Measurements from ENCODE around the gene FBXO46. TPM values are rescaled to one million over a fixed set of nuclear protein-coding genes. Genes with fewer than 3 reads are reported as not detected.
A peak's percentile ranks its signal among the peaks of the same experiment; 100 is the strongest.

The FBXO46 gene
- total and polyA plus RNA-seq, 2 of the 4 experiments (the other 2 are of a cell fraction): 3.0 to 6.8 TPM

DNA sequence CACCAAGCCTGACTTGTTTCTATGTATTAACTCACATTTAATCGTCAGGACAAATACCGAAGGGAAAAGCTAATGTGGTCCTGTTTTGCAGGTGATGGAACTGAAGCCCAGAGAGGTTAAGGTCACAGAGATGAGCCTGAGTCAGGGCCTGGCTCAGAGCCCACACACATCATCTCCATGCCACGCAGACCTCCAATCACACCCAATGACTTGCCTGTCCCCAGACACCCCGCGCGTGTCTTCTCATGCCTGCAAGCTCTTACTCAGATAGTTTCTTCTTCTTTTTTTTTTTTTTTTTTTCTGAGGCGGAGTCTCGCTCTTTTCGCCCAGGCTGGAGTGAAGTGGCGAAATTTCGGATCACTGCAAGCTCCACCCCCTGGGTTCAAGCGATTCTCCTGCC is 21.9 kb upstream of the FBXO46 start:
- TF ChIP-seq MAFK (IDR thresholded peaks at IDR 0.05; ENCODE audit: low read depth, low read length) (no peak), CHD1 (IDR thresholded peaks at IDR 0.05; ENCODE audit: low read depth, low read length) (no peak), CEBPB (IDR thresholded peaks at IDR 0.05; ENCODE audit: low read depth, low read length) (no peak), BHLHE40 (IDR thresholded peaks at IDR 0.05; ENCODE audit: low read depth, low read length) (no peak), RFX5 (IDR thresholded peaks at IDR 0.05; ENCODE audit: low read depth, low read length) (no peak), ELK1 (IDR thresholded peaks at IDR 0.05; ENCODE audit: borderline replicate concordance, low read depth, low read length) (no peak), MXI1 (IDR thresholded peaks at IDR 0.05; ENCODE audit: borderline replicate concordance, low read depth, low read length) (no peak), MAZ (IDR thresholded peaks at IDR 0.05; ENCODE audit: borderline replicate concordance, low read depth, low read length) (no peak)
- TF ChIP-seq, protein P1, sequence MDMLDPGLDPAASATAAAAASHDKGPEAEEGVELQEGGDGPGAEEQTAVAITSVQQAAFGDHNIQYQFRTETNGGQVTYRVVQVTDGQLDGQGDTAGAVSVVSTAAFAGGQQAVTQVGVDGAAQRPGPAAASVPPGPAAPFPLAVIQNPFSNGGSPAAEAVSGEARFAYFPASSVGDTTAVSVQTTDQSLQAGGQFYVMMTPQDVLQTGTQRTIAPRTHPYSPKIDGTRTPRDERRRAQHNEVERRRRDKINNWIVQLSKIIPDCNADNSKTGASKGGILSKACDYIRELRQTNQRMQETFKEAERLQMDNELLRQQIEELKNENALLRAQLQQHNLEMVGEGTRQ (IDR thresholded peaks at IDR 0.05; ENCODE audit: low read depth, low read length): no peak
- TF ChIP-seq, protein P2, sequence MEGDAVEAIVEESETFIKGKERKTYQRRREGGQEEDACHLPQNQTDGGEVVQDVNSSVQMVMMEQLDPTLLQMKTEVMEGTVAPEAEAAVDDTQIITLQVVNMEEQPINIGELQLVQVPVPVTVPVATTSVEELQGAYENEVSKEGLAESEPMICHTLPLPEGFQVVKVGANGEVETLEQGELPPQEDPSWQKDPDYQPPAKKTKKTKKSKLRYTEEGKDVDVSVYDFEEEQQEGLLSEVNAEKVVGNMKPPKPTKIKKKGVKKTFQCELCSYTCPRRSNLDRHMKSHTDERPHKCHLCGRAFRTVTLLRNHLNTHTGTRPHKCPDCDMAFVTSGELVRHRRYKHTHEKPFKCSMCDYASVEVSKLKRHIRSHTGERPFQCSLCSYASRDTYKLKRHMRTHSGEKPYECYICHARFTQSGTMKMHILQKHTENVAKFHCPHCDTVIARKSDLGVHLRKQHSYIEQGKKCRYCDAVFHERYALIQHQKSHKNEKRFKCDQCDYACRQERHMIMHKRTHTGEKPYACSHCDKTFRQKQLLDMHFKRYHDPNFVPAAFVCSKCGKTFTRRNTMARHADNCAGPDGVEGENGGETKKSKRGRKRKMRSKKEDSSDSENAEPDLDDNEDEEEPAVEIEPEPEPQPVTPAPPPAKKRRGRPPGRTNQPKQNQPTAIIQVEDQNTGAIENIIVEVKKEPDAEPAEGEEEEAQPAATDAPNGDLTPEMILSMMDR (conservative IDR thresholded peaks at IDR 0.05; ENCODE audit: low read depth, low read length): no peak
- Histone ChIP-seq H4K5ac (ENCODE audit: low read depth, low read length) (no peak overlapping the region), H3K4ac (ENCODE audit: low read depth, low read length) (no peak overlapping the region), H4K20me1 (ENCODE audit: insufficient read depth, low read length) (no peaks in the 10 kb centered on the region), H3K4me2 (ENCODE audit: low read depth, low read length) (no peak overlapping the region), H2BK15ac (ENCODE audit: low read depth, low read length) (no peak overlapping the region), H3K56ac (ENCODE audit: extremely low read depth, insufficient read depth, low read length) (no peak overlapping the region), H3K9ac (ENCODE audit: low read depth, low read length) (no peak overlapping the region), H2AK5ac (ENCODE audit: low read depth, low read length) (no peak overlapping the region), H3K9me1 (ENCODE audit: insufficient read depth, low read length) (no peaks in the 10 kb centered on the region), H3K27ac (ENCODE audit: insufficient read depth, low read length) (no peak overlapping the region), H3K4me1 (ENCODE audit: control insufficient read depth, insufficient read depth, low read length) (no peaks in the 10 kb centered on the region), H2BK120ac (ENCODE audit: low read depth, low read length) (no peak overlapping the region), H4K91ac (ENCODE audit: insufficient read depth, low read depth, low read length) (no peak overlapping the region), H3K36me3 (ENCODE audit: control insufficient read depth, insufficient read depth, low read length) (no peaks in the 10 kb centered on the region), H2AFZ (replicated peaks; ENCODE audit: low read length, poor library complexity) (peak overlapping the region; percentile 51), H2AK9ac (replicated peaks; ENCODE audit: low read depth, low read length, poor library complexity) (no peak overlapping the region), H3K4me3 (ENCODE audit: insufficient read depth, low read depth, low read length) (no peak overlapping the region), H3K27me3 (ENCODE audit: control insufficient read depth, insufficient read depth, low read length) (peaks cover under 1% of the 10 kb centered on the region; the same call in 1 of the 2 replicates), H3K14ac (replicated peaks; ENCODE audit: low read depth, low read length) (no peak overlapping the region), H3K18ac (ENCODE audit: low read depth, low read length) (no peak overlapping the region), H2BK5ac (ENCODE audit: low read depth, low read length, poor library complexity, severe bottlenecking) (no peak overlapping the region), H3K9me3 (ENCODE audit: control insufficient read depth, insufficient read depth, low read length) (no peaks in the 10 kb centered on the region), H4K8ac (ENCODE audit: low read depth in 2 of 2, low read length in 2 of 2) (no peak overlapping the region), H2BK20ac (ENCODE audit: low read depth, low read length) (no peak overlapping the region), H3K79me1 (ENCODE audit: low read depth in 1 of 2, low read length in 2 of 2) (no peaks in the 10 kb centered on the region), H3K23ac (ENCODE audit: low read depth, low read length) (no peak overlapping the region)
- in situ Hi-C loops (cut with MboI; ENCODE audit: low sequenced_read_pairs) (no loop called here), intact Hi-C loops (cut with micrococcal nuclease) (no loop called here), dilution Hi-C loops (cut with HindIII; ENCODE audit: low sequenced_read_pairs, unreplicated experiment) (no loop called here)
- WGBS, 2 experiments (ENCODE audit: extremely low coverage in 2 of 2, insufficient read length in 1 of 2): 100% methylated on average over 2 of the region's 12 CpGs; no CpG with 5 or more reads in 1 of the 2 experiments
- CTCF ChIA-PET: no interaction called here
- POLR2A ChIA-PET (ENCODE audit: unreplicated experiment): interaction anchor here (0.7 kb wide), 1 partner anchor 15 kb away, joined by 10 read pairs; no protein-coding TSS in a partner anchor
- DNase-seq (no peak), ATAC-seq (ENCODE audit: low read depth) (no peak)
- no TSS peak for BruUV-seq (replicated peaks)

Measured in IMR-90 (cell line).